H9 (cell line): ENCODE results near the gene ZSCAN30. TPM values are rescaled to one million over a fixed set of nuclear protein-coding genes. Genes with fewer than 3 reads are reported as not detected.

Experiments
- DNase-seq: peaks from one replicate; pipeline ENCODE4 v3.0.0-alpha.2; 2017
- H2AFZ ChIP-seq: one replicate; pipeline ENCODE4 v1.6.1; 2013; ENCODE audit warnings: mild to moderate bottlenecking, low read length, control low read depth, moderate library complexity
- H2AK5ac ChIP-seq: 2 replicates; pipeline ENCODE4 v1.6.1; 2013; ENCODE audit warnings: low read length, control low read depth, mixed read lengths; ENCODE audit not compliant: insufficient read length
- H2BK120ac ChIP-seq: one replicate; pipeline ENCODE4 v1.6.1; 2013; ENCODE audit warnings: low read depth, mild to moderate bottlenecking, low read length, control low read depth, inconsistent platforms; ENCODE audit not compliant: poor library complexity, severe bottlenecking
- H2BK12ac ChIP-seq: 2 replicates; pipeline ENCODE4 v1.6.1; 2013; ENCODE audit warnings: low read length, control low read depth, mixed read lengths, low read depth; ENCODE audit not compliant: insufficient read length
- H2BK15ac ChIP-seq: 2 replicates; pipeline ENCODE4 v1.6.1; 2013; ENCODE audit warnings: low read depth, low read length, control low read depth
- H2BK20ac ChIP-seq: one replicate; pipeline ENCODE4 v1.6.1; 2013; ENCODE audit warnings: low read depth, mild to moderate bottlenecking, low read length, control low read depth, inconsistent platforms; ENCODE audit not compliant: poor library complexity, severe bottlenecking
- H2BK5ac ChIP-seq: 2 replicates; pipeline ENCODE4 v1.6.1; 2013; ENCODE audit warnings: low read length, control low read depth, mixed read lengths; ENCODE audit not compliant: insufficient read length
- H3K14ac ChIP-seq: 2 replicates; pipeline ENCODE4 v1.6.1; 2013; ENCODE audit warnings: low read length, control low read depth; ENCODE audit not compliant: insufficient read depth
- H3K18ac ChIP-seq: 2 replicates; pipeline ENCODE4 v1.6.1; 2013; ENCODE audit warnings: low read depth, mild to moderate bottlenecking, mixed read lengths, low read length, control low read depth; ENCODE audit not compliant: insufficient read length
- H3K23ac ChIP-seq: 2 replicates; pipeline ENCODE4 v1.6.1; 2013; ENCODE audit warnings: low read length, control low read depth, mixed read lengths, low read depth; ENCODE audit not compliant: insufficient read length
- H3K23me2 ChIP-seq: 2 replicates; pipeline ENCODE4 v1.6.1; 2013; ENCODE audit warnings: low read depth, mild to moderate bottlenecking, mixed read lengths, low read length, control low read depth; ENCODE audit not compliant: insufficient read length, poor library complexity, severe bottlenecking
- H3K27ac ChIP-seq: 2 replicates; pipeline ENCODE4 v1.5.1; 2013; ENCODE audit warnings: low read length, control low read depth, mixed read lengths, low read depth; ENCODE audit not compliant: insufficient read length
- H3K27me3 ChIP-seq: 2 replicates; pipeline ENCODE4 v1.6.1; 2013; ENCODE audit warnings: low read length, control low read depth, inconsistent platforms; ENCODE audit not compliant: insufficient read depth
- H3K4ac ChIP-seq: 2 replicates; pipeline ENCODE4 v1.6.1; 2013; ENCODE audit warnings: low read depth, mild to moderate bottlenecking, control low read depth, inconsistent platforms, low read length, moderate library complexity
- H3K4me1 ChIP-seq: 2 replicates; pipeline ENCODE4 v1.6.1; 2013; ENCODE audit warnings: low read length, control low read depth, inconsistent platforms; ENCODE audit not compliant: insufficient read depth
- H3K4me2 ChIP-seq: 2 replicates; pipeline ENCODE4 v1.6.1; 2013; ENCODE audit warnings: low read length, control low read depth, mixed read lengths; ENCODE audit not compliant: insufficient read length, insufficient read depth
- H3K56ac ChIP-seq: 2 replicates; pipeline ENCODE4 v1.6.1; 2013; ENCODE audit warnings: low read depth, mild to moderate bottlenecking, mixed read lengths, low read length, control low read depth; ENCODE audit not compliant: insufficient read length
- H3K79me1 ChIP-seq: 2 replicates; pipeline ENCODE4 v1.6.1; 2013; ENCODE audit warnings: low read depth, mild to moderate bottlenecking, moderate library complexity, low read length, control low read depth, inconsistent platforms; ENCODE audit not compliant: insufficient read depth, poor library complexity, severe bottlenecking
- H3K79me2 ChIP-seq: 2 replicates; pipeline ENCODE4 v1.6.1; 2013; ENCODE audit warnings: low read length, control low read depth, inconsistent platforms; ENCODE audit not compliant: insufficient read depth
- H3K9ac ChIP-seq: 2 replicates; pipeline ENCODE4 v1.6.1; 2013; ENCODE audit warnings: low read length, control low read depth, mixed read lengths; ENCODE audit not compliant: insufficient read length; ENCODE audit errors: extremely low read depth
- H3K9me3 ChIP-seq: one replicate; pipeline ENCODE4 v1.6.1; 2013; ENCODE audit warnings: low read depth, low read length, inconsistent platforms; ENCODE audit not compliant: control insufficient read depth
- H3T11ph ChIP-seq: one replicate; pipeline ENCODE4 v1.6.1; 2013; ENCODE audit warnings: mild to moderate bottlenecking, low read length, control low read depth, inconsistent platforms
- H4K20me1 ChIP-seq: one replicate; pipeline ENCODE4 v1.6.1; 2013; ENCODE audit not compliant: control insufficient read depth, insufficient read length, insufficient read depth
- H4K5ac ChIP-seq: 2 replicates; pipeline ENCODE4 v1.6.1; 2013; ENCODE audit warnings: low read depth, mild to moderate bottlenecking, mixed read lengths, low read length, control low read depth; ENCODE audit not compliant: insufficient read length
- H4K8ac ChIP-seq: replicated peaks from 2 replicates; pipeline ENCODE4 v1.6.1; 2013; ENCODE audit warnings: low read length, control low read depth, mixed read lengths, low read depth; ENCODE audit not compliant: insufficient read length
- H4K91ac ChIP-seq: 2 replicates; pipeline ENCODE4 v1.6.1; 2013; ENCODE audit warnings: low read depth, mild to moderate bottlenecking, moderate library complexity, mixed read lengths, low read length, control low read depth; ENCODE audit not compliant: insufficient read length
- H3K27ac Mint-ChIP-seq, 3 experiments: 2 replicates in 2 of 3; 3 replicates in 1 of 3; pipeline ENCODE4 v1.8.0; 2020 to 2021; ENCODE audit warnings: mixed read lengths in 3 of 3, mild to moderate bottlenecking in 1 of 3, moderate library complexity in 1 of 3
- H3K27me3 Mint-ChIP-seq: 2 replicates; pipeline ENCODE4 v1.8.0; 2021; ENCODE audit warnings: low read depth, mild to moderate bottlenecking, moderate library complexity, mixed read lengths
- H3K36me3 Mint-ChIP-seq, 3 experiments: 2 replicates in 2 of 3; 3 replicates in 1 of 3; pipeline ENCODE4 v1.8.0; 2020 to 2021; ENCODE audit warnings: low read depth in 3 of 3, mixed read lengths in 3 of 3; ENCODE audit not compliant: insufficient read depth in 1 of 3
- H3K4me1 Mint-ChIP-seq, 2 experiments: 2 replicates each; pipeline ENCODE4 v1.8.0; 2020; ENCODE audit warnings: mixed read lengths in 2 of 2
- H3K4me3 Mint-ChIP-seq, 2 experiments: 2 replicates in 1 of 2; 3 replicates in 1 of 2; pipeline ENCODE4 v1.8.0; 2020 to 2021; ENCODE audit warnings: mild to moderate bottlenecking in 2 of 2, mixed read lengths in 2 of 2, moderate library complexity in 1 of 2
- H3K9me3 Mint-ChIP-seq, 2 experiments: 2 replicates in 1 of 2; 3 replicates in 1 of 2; pipeline ENCODE4 v1.8.0; 2020; ENCODE audit warnings: mild to moderate bottlenecking in 2 of 2, mixed read lengths in 2 of 2, moderate library complexity in 1 of 2
- CTCF ChIP-seq: fragments of 200-600 bp; sonication (generic); conservative IDR thresholded peaks from 3 replicates; pipeline ENCODE4 v1.8.0; 2021; ENCODE audit warnings: antibody characterized with exemption, mild to moderate bottlenecking
- WGBS: extraction: QIAGEN DNeasy Blood & Tissue Kit; methylation state at CpG from one replicate; pipeline ENCODE4 v1.1.7; 2013; ENCODE audit warnings: missing lambda C conversion rate, low lambda C conversion rate, mixed read lengths; ENCODE audit not compliant: insufficient read length; ENCODE audit errors: extremely low coverage; 5-methylcytosine and 5-hydroxymethylcytosine counted together
- total RNA-seq: library from RNA; stranded (reverse); gene quantifications from 2 replicates; pipeline ENCODE4 v1.2.1, GENCODE V29; 2021

The ZSCAN30 gene
- total RNA-seq, 1 experiment from 2014 or later, result 11.6 TPM

GRCh38 chr18:35289293-35289692 is 736 bp downstream of the ZSCAN30 start:
- Histone ChIP-seq H3T11ph (no peak overlapping the region), H4K91ac (no peak overlapping the region), H3K56ac (no peak overlapping the region), H3K9ac (peak overlapping the region; percentile 53), H3K18ac (no peak overlapping the region), H3K23me2 (peaks cover 8% of the 10 kb centered on the region), H3K4me2 (peak overlapping the region; percentile 90), H3K79me1 (peaks cover 3% of the 10 kb centered on the region), H4K5ac (no peak overlapping the region), H3K23ac (no peak overlapping the region), H3K79me2 (no peaks in the 10 kb centered on the region), H2BK120ac (no peak overlapping the region), H2BK20ac (no peak overlapping the region), H3K4ac (no peak overlapping the region), H4K8ac (no peak overlapping the region), H3K27ac (no peak overlapping the region), H2BK12ac (no peak overlapping the region), H4K20me1 (no peaks in the 10 kb centered on the region), H3K27me3 (no peaks in the 10 kb centered on the region), H2BK15ac (no peak overlapping the region), H2AFZ (no peak overlapping the region), H3K9me3 (peaks cover 9% of the 10 kb centered on the region), H2BK5ac (no peak overlapping the region), H3K4me1 (no peaks in the 10 kb centered on the region), H2AK5ac (no peak overlapping the region), H3K14ac (no peak overlapping the region)
- H3K27ac Mint-ChIP-seq, result peak overlapping the region; percentile 97 to 98 (median 98)
- TF ChIP-seq CTCF, result no peak
- DNase-seq, result no peak
- no peaks in the 10 kb centered on the region for H3K27me3 Mint-ChIP-seq
- peaks cover 18 to 50% (median 35%) of the 10 kb centered on the region in 3 experiments for H3K36me3 Mint-ChIP-seq
- H3K4me1 Mint-ChIP-seq, result peaks cover 14 to 18% of the 10 kb centered on the region in 2 experiments
- no CpG with 5 or more reads among the region's 6 CpGs for WGBS
- peak overlapping the region; percentile 96 to 97 for H3K4me3 Mint-ChIP-seq
- H3K9me3 Mint-ChIP-seq, result peaks cover 29 to 32% of the 10 kb centered on the region in 2 experiments
